SU-DHL-6 (cell line): ENCODE results near the gene MYOM3.

Source experiments
- EZH2phosphoT487 ChIP-seq: fragments of 200-600 bp; sonication (generic), shearing (Covaris generic); conservative IDR thresholded peaks from 2 replicates; pipeline ENCODE4 v1.6.1; 2018; ENCODE audit warnings: mild to moderate bottlenecking, antibody characterized with exemption, low read length, moderate library complexity, mixed read lengths
- TF ChIP-seq, protein P1 (sequence below): fragments of 200-600 bp; sonication (generic); IDR thresholded peaks from one replicate; pipeline ENCODE4 v1.5.1; 2017; ENCODE audit warnings: antibody characterized with exemption, mild to moderate bottlenecking, low read length, moderate library complexity; ENCODE audit not compliant: insufficient read depth, poor library complexity, severe bottlenecking

DNA sequence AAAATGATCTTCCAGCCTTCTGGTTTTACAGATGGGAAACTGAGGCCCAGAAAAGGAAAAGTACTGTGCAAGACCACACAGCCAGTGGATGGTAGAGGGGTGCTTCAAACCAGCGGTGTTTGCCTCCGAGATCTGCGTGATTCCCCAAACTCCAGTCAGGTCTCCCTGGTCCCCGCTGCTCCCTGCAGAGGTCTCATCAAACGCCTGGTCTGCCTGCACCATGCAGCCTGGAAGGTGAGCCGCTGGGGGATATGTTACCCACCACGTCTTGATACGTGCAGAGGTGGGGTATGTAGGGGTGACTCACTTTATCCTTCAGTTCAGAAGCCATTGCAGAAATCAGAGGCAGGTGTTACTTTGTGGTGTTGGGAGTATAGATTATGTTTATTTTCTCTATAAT lies 56.3 kb downstream of the MYOM3 start:
- TF ChIP-seq, protein P1, sequence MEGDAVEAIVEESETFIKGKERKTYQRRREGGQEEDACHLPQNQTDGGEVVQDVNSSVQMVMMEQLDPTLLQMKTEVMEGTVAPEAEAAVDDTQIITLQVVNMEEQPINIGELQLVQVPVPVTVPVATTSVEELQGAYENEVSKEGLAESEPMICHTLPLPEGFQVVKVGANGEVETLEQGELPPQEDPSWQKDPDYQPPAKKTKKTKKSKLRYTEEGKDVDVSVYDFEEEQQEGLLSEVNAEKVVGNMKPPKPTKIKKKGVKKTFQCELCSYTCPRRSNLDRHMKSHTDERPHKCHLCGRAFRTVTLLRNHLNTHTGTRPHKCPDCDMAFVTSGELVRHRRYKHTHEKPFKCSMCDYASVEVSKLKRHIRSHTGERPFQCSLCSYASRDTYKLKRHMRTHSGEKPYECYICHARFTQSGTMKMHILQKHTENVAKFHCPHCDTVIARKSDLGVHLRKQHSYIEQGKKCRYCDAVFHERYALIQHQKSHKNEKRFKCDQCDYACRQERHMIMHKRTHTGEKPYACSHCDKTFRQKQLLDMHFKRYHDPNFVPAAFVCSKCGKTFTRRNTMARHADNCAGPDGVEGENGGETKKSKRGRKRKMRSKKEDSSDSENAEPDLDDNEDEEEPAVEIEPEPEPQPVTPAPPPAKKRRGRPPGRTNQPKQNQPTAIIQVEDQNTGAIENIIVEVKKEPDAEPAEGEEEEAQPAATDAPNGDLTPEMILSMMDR = no peak
- no peak for TF ChIP-seq EZH2phosphoT487
